AG09309 (cell line): ENCODE data around the gene PRLR.

ENCODE experiments used
- DNase-seq: peaks from one replicate; pipeline ENCODE4 v3.0.0-alpha.2; 2010; ENCODE audit warnings: low read depth
- H3K4me3 ChIP-seq: 2 replicates; pipeline ENCODE4 v1.5.1; 2011; ENCODE audit warnings: mild to moderate bottlenecking, low read depth, low read length, moderate library complexity; ENCODE audit not compliant: control insufficient read depth
- TF ChIP-seq, protein P1 (sequence below): IDR thresholded peaks from 2 replicates; pipeline ENCODE4 v1.5.1; 2011; ENCODE audit warnings: mild to moderate bottlenecking, low read depth, low read length, inconsistent platforms; ENCODE audit not compliant: insufficient read depth, control insufficient read depth; ENCODE audit errors: missing control alignments

The PRLR gene

DNA sequence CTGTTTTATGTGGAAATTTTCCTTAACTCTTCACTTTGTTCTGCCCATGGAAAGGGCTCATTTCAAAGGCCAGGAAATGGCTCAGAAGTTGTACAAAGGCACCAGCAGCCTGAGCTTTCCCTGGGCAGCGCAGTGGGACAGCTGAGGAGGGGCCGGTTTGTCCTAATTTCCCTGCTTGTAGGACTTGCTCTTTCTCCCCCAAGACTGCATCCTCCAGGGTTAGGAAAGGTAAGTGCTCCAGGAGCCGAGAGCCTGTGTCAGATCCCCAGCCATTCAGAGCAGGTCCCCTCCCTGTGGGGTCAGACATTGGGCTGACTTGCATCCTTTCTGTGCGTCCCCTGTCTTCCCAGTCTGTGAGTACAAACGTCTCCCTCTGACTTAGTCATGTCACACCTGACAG, 226.1 kb downstream of the PRLR start:
- TF ChIP-seq, protein P1, sequence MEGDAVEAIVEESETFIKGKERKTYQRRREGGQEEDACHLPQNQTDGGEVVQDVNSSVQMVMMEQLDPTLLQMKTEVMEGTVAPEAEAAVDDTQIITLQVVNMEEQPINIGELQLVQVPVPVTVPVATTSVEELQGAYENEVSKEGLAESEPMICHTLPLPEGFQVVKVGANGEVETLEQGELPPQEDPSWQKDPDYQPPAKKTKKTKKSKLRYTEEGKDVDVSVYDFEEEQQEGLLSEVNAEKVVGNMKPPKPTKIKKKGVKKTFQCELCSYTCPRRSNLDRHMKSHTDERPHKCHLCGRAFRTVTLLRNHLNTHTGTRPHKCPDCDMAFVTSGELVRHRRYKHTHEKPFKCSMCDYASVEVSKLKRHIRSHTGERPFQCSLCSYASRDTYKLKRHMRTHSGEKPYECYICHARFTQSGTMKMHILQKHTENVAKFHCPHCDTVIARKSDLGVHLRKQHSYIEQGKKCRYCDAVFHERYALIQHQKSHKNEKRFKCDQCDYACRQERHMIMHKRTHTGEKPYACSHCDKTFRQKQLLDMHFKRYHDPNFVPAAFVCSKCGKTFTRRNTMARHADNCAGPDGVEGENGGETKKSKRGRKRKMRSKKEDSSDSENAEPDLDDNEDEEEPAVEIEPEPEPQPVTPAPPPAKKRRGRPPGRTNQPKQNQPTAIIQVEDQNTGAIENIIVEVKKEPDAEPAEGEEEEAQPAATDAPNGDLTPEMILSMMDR, result no peak
- DNase-seq, result no peak
- H3K4me3 ChIP-seq, result no peak overlapping the region

DNA sequence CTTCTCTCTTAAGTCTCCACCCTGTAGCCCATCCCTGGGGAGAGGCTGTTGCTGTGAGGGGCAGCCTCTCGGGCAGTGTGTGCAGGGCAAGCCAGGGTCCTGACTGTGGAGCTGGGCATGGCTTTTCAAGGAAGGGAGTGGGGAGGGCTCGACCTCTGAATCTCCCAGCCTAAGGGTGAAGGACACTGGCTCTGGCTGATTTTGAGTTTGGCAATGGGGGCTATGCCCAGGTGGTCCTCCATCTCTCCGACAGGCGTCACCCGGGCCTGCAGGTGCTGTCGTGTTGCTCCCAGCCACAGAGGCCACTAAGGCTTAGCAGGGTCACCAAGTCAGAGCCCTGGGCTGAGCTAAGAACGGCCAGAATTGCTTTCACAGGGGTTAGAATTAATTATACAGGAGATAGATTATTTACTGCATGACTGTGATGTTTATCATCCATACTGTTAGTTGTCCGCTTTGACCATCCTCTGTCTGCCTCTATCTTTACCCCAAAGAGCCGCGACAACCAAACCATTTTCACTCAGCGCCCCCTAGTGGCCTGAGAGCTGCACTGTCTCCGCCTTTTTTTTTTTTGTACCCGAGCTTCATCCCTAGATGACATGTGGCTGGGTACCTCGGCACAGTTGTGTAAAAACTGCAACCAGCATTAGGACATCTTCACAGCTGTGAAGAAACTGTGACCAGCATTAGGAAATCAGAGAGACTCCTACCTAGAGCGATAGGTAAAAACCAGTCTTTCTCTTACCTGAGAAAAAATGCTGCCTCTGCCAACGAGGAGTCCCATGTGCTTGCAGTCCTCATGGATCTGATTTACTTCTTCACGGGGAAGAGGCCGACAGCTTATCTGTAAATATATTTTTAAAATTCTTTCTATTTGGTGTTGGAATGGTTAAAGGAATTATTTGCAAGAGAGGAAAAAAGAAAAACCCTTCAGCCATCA, 227.0 kb downstream of the PRLR start:
- no peak overlapping the region for H3K4me3 ChIP-seq
- no peak for DNase-seq
- TF ChIP-seq, protein P1, result peak; percentile 89

DNA sequence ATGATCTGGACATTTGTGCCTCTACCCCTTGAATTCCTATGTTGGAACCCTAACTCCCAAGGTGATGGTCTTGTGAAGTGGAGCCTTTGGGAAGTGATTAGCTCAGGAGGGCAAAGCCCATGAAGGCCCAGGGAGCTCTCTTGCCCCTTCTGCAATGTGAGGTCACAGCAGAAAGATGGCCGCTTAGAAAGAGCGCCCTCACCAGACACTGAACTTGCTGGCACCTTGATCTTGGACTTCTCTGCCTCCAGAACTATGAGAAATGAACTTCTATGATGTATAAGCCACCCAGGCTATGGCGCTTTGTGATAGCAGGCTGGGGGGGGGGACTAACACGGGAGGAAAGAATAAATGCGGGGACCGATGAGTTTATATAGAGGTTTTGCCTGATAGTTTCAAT, 227.8 kb downstream of the PRLR start:
- no peak for DNase-seq
- TF ChIP-seq, protein P1, result no peak
- H3K4me3 ChIP-seq, result no peak overlapping the region

DNA sequence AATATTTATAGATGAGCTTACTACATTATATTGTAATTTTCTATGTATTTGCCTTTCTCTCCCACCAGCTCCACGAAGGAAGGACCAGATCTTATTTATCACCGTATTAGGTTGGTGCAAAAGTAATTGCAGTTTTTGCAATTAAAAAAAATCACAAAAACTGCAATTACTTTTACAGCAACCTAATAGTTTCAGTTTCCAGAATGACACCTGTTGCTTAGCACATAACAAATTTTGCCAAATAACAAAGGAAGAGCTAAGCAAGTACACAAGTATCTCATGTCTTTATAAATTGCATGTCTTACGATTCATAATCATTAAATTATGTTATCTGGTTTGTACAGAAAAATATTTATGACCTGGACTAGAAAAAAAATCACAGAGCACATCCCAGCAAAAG, 228.4 kb downstream of the PRLR start:
- DNase-seq, result no peak
- H3K4me3 ChIP-seq, result no peak overlapping the region
- TF ChIP-seq, protein P1, result no peak
